Chondrocyte (in vitro differentiated cells): ENCODE measurements around the gene CTTNBP2NL. TPM values are rescaled to one million over a fixed set of nuclear protein-coding genes. Genes with fewer than 3 reads are reported as not detected.

Experiments
- DNase-seq: peaks from one replicate; pipeline ENCODE4 v3.0.0; 2021; ENCODE audit warnings: mixed read lengths, low spot score
- H3K27ac Mint-ChIP-seq: one replicate; pipeline ENCODE4 v1.8.0; 2021; ENCODE audit warnings: mild to moderate bottlenecking, moderate library complexity, mixed read lengths; ENCODE audit not compliant: unreplicated experiment
- H3K27me3 Mint-ChIP-seq: 2 replicates; pipeline ENCODE4 v1.8.0; 2021; ENCODE audit warnings: low read depth, mixed read lengths
- H3K36me3 Mint-ChIP-seq: 2 replicates; pipeline ENCODE4 v1.8.0; 2021; ENCODE audit warnings: low read depth, mixed read lengths
- H3K4me1 Mint-ChIP-seq: 2 replicates; pipeline ENCODE4 v1.8.0; 2021; ENCODE audit warnings: low read depth, mild to moderate bottlenecking, mixed read lengths
- H3K4me3 Mint-ChIP-seq: one replicate; pipeline ENCODE4 v1.8.0; 2021; ENCODE audit warnings: mild to moderate bottlenecking, moderate library complexity, mixed read lengths; ENCODE audit not compliant: unreplicated experiment
- H3K9me3 Mint-ChIP-seq: 2 replicates; pipeline ENCODE4 v1.8.0; 2021; ENCODE audit warnings: low read depth, mixed read lengths
- CTCF ChIP-seq: fragments of 200-600 bp; sonication (generic); IDR thresholded peaks from 2 replicates; pipeline ENCODE4 v1.5.0; 2021; ENCODE audit warnings: antibody characterized with exemption, mild to moderate bottlenecking, moderate library complexity
- total RNA-seq: library from RNA; stranded (reverse); gene quantifications from 3 replicates; pipeline ENCODE4 v1.2.1, GENCODE V29; 2021

The CTTNBP2NL gene
- total RNA-seq, 1 donor from 2014 or later, result 52.2 TPM

- Mint-ChIP-seq H3K4me3 (no peak overlapping the region), H3K27me3 (no peaks in the 10 kb centered on the region), H3K9me3 (no peaks in the 10 kb centered on the region), H3K27ac (peak overlapping the region; percentile 81), H3K36me3 (peaks cover 25% of the 10 kb centered on the region), H3K4me1 (peaks cover 25% of the 10 kb centered on the region)
- TF ChIP-seq CTCF, result no peak
- no peak for DNase-seq
These were observed 61.2 kb downstream of the CTTNBP2NL start for GRCh38 chr1:112457241-112457640.

GRCh38 chr1:112457955-112458354, 61.9 kb downstream of the CTTNBP2NL start:
- Mint-ChIP-seq H3K4me3 (no peak overlapping the region), H3K9me3 (no peaks in the 10 kb centered on the region), H3K4me1 (peaks cover 25% of the 10 kb centered on the region), H3K27me3 (no peaks in the 10 kb centered on the region), H3K36me3 (peaks cover 28% of the 10 kb centered on the region), H3K27ac (no peak overlapping the region)
- no peak for DNase-seq
- TF ChIP-seq CTCF, result no peak

- no peak for TF ChIP-seq CTCF
- DNase-seq, result no peak
- H3K27me3 Mint-ChIP-seq, result no peaks in the 10 kb centered on the region
- H3K4me3 Mint-ChIP-seq, result no peak overlapping the region
- H3K9me3 Mint-ChIP-seq, result no peaks in the 10 kb centered on the region
- peaks cover 26% of the 10 kb centered on the region for H3K36me3 Mint-ChIP-seq
- no peak overlapping the region for H3K27ac Mint-ChIP-seq
- peaks cover 25% of the 10 kb centered on the region for H3K4me1 Mint-ChIP-seq
These were observed 62.7 kb downstream of the CTTNBP2NL start for GRCh38 chr1:112458756-112459155.

GRCh38 chr1:112460615-112461014, 64.6 kb downstream of the CTTNBP2NL start:
- no peak for TF ChIP-seq CTCF
- H3K36me3 Mint-ChIP-seq, result peaks cover 20% of the 10 kb centered on the region
- DNase-seq, result no peak
- no peaks in the 10 kb centered on the region for H3K9me3 Mint-ChIP-seq
- H3K4me3 Mint-ChIP-seq, result no peak overlapping the region
- H3K27ac Mint-ChIP-seq, result no peak overlapping the region
- H3K4me1 Mint-ChIP-seq, result peaks cover 37% of the 10 kb centered on the region
- no peaks in the 10 kb centered on the region for H3K27me3 Mint-ChIP-seq

GRCh38 chr1:112461200-112461871, 65.3 kb downstream of the CTTNBP2NL start:
- Mint-ChIP-seq H3K27ac (no peak overlapping the region), H3K36me3 (peaks cover 14% of the 10 kb centered on the region), H3K4me1 (peaks cover 38% of the 10 kb centered on the region), H3K9me3 (no peaks in the 10 kb centered on the region), H3K4me3 (no peak overlapping the region), H3K27me3 (no peaks in the 10 kb centered on the region)
- no peak for TF ChIP-seq CTCF
- no peak for DNase-seq
